Ectodermal cell (in vitro differentiated cells): ENCODE measurements around the gene CD81.

Source experiments
- H3K27ac ChIP-seq: 2 replicates; pipeline ENCODE4 v1.7.0; 2013; ENCODE audit warnings: mild to moderate bottlenecking, low read depth, low read length; ENCODE audit not compliant: insufficient read depth, poor library complexity, severe bottlenecking
- H3K27me3 ChIP-seq: 2 replicates; pipeline ENCODE4 v1.7.0; 2013; ENCODE audit warnings: mild to moderate bottlenecking, low read length; ENCODE audit not compliant: insufficient read depth, control insufficient read depth, poor library complexity, severe bottlenecking
- H3K36me3 ChIP-seq: one replicate; pipeline ENCODE4 v1.7.0; 2013; ENCODE audit warnings: low read length; ENCODE audit not compliant: control insufficient read depth, insufficient read depth
- H3K4me1 ChIP-seq: one replicate; pipeline ENCODE4 v1.7.0; 2013; ENCODE audit warnings: low read length; ENCODE audit not compliant: control insufficient read depth, insufficient read depth
- H3K4me3 ChIP-seq: 2 replicates; pipeline ENCODE4 v1.7.0; 2013; ENCODE audit warnings: low read depth, low read length, control low read depth; ENCODE audit not compliant: insufficient read depth
- H3K9me3 ChIP-seq: 2 replicates; pipeline ENCODE4 v1.7.0; 2013; ENCODE audit warnings: mild to moderate bottlenecking, low read length, moderate library complexity; ENCODE audit not compliant: control insufficient read depth
- WGBS, 2 experiments: methylation state at CpG; one replicate each; pipeline ENCODE4 v1.1.7; 2013; ENCODE audit warnings: missing lambda C conversion rate in 2 of 2; 5-methylcytosine and 5-hydroxymethylcytosine counted together

Gene CD81

GRCh38 chr11:2406451-2406850, 29.3 kb downstream of the CD81 start:
- H3K36me3 ChIP-seq, result peaks cover 14% of the 10 kb centered on the region
- no peak overlapping the region for H3K27ac ChIP-seq
- no peak overlapping the region for H3K4me3 ChIP-seq
- WGBS, 2 experiments, result 90 to 91% methylated on average over 14 of the region's 14 CpGs
- no peaks in the 10 kb centered on the region for H3K27me3 ChIP-seq
- peaks cover 5% of the 10 kb centered on the region for H3K4me1 ChIP-seq
- no peaks in the 10 kb centered on the region for H3K9me3 ChIP-seq

DNA sequence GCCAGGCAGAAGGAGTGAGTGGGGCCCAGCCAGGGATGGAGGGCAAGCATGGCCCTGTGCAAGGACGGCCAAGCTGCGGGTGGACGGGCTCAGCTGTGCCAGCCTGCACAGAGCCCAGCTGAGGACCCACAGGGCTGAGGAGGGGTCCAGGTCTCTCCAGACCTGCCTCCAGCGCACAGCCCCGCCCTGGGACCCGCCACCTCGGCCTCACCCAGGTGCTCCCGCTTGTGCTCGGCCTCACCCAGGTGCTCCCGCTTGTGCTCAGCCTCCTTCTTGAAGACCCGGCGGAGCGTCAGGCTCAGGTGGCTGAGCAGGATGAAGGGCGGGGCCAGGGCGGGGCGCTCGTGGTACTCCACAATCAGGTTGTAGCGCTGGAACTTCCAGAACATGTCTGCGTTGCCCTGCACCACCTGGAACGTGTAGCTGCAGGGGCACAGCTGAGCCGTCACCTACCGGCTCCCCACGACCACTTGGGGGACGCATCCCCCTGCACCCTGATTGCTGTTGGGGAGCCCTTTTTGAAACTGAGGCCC, 29.8 kb downstream of the CD81 start:
- Histone ChIP-seq H3K27me3 (no peaks in the 10 kb centered on the region), H3K9me3 (no peaks in the 10 kb centered on the region)

DNA sequence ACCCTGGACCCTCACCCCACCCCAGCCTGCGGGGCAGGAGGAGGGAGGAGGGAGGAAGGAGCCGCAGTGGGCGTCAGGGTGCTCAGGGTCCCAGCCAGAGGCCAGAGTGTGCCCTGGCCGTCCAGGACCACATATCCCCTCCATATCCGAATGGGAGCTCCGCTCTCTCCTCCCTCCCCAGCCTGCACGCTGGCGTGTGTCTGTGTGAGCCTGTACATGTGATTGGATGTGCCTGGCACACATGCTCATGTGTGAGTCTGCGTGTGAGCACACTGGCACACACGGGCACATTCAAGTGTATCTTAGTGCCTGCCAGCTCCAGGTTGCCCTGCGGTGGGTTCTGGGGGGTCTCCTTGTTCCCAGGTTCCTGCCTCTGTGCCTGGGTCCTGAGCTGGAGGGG, 31.6 kb downstream of the CD81 start:
- Histone ChIP-seq H3K27me3 (no peaks in the 10 kb centered on the region), H3K4me1 (no peaks in the 10 kb centered on the region), H3K36me3 (peaks cover under 1% of the 10 kb centered on the region), H3K4me3 (no peak overlapping the region), H3K9me3 (no peaks in the 10 kb centered on the region), H3K27ac (no peak overlapping the region)
- WGBS, 2 experiments, result 92% methylated on average over 11 of the region's 11 CpGs

More for the DNA sequence above, 29.8 kb downstream of the CD81 start:
- H3K4me3 ChIP-seq, result no peak overlapping the region
- no peak overlapping the region for H3K27ac ChIP-seq
- WGBS, 2 experiments, result 87 to 89% methylated on average over 24 of the region's 24 CpGs
- peaks cover 14% of the 10 kb centered on the region for H3K36me3 ChIP-seq
- H3K4me1 ChIP-seq, result peaks cover under 1% of the 10 kb centered on the region

DNA sequence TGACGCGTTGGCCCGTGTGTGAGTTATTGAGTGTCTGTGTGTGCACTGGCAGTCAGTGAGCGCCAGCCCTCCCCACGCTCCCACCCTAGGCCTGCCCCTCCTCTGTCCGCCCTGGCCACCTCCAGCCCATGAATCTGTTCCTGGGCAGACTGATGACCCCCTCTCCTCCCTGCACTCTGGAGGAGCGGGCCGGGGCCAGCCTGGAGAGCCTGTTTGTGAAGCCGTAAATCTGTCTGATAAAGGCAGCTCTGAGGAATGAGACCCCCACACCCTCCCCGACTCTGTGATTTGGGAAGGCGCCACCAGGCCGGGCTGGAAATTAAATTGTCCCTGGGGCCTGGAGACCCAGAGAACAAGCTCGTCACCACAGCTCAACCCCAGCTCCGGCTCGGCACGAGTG, 32.0 kb downstream of the CD81 start:
- 87 to 91% methylated on average over 16 of the region's 16 CpGs for WGBS, 2 experiments

GRCh38 chr11:2409611-2410468, 32.7 kb downstream of the CD81 start:
- H3K4me1 ChIP-seq, result no peaks in the 10 kb centered on the region
- 87 to 89% methylated on average over 42 of the region's 42 CpGs for WGBS, 2 experiments
- no peaks in the 10 kb centered on the region for H3K9me3 ChIP-seq
- H3K4me3 ChIP-seq, result no peak overlapping the region
- H3K27me3 ChIP-seq, result no peaks in the 10 kb centered on the region
- no peaks in the 10 kb centered on the region for H3K36me3 ChIP-seq
- no peak overlapping the region for H3K27ac ChIP-seq

More for the DNA sequence above, 32.0 kb downstream of the CD81 start:
- no peaks in the 10 kb centered on the region for H3K27me3 ChIP-seq
- no peak overlapping the region for H3K27ac ChIP-seq
- no peak overlapping the region for H3K4me3 ChIP-seq
- no peaks in the 10 kb centered on the region for H3K9me3 ChIP-seq
- no peaks in the 10 kb centered on the region for H3K36me3 ChIP-seq
- no peaks in the 10 kb centered on the region for H3K4me1 ChIP-seq

GRCh38 chr11:2410616-2411015, 33.5 kb downstream of the CD81 start:
- Histone ChIP-seq H3K9me3 (no peaks in the 10 kb centered on the region), H3K4me3 (no peak overlapping the region), H3K27me3 (no peaks in the 10 kb centered on the region), H3K27ac (no peak overlapping the region), H3K4me1 (no peaks in the 10 kb centered on the region), H3K36me3 (no peaks in the 10 kb centered on the region)
- WGBS, 2 experiments, result 91 to 92% methylated on average over 9 of the region's 9 CpGs

GRCh38 chr11:2411446-2412305, 34.6 kb downstream of the CD81 start:
- WGBS, 2 experiments, result 93 to 94% methylated on average over 30 of the region's 30 CpGs
- Histone ChIP-seq H3K9me3 (no peaks in the 10 kb centered on the region), H3K36me3 (no peaks in the 10 kb centered on the region), H3K27me3 (no peaks in the 10 kb centered on the region), H3K4me1 (no peaks in the 10 kb centered on the region), H3K4me3 (no peak overlapping the region), H3K27ac (no peak overlapping the region)

GRCh38 chr11:2412323-2412722, 35.2 kb downstream of the CD81 start:
- Histone ChIP-seq H3K9me3 (no peaks in the 10 kb centered on the region), H3K4me1 (no peaks in the 10 kb centered on the region), H3K27me3 (no peaks in the 10 kb centered on the region), H3K4me3 (no peak overlapping the region), H3K36me3 (no peaks in the 10 kb centered on the region), H3K27ac (no peak overlapping the region)
- WGBS, 2 experiments, result 92 to 93% methylated on average over 6 of the region's 6 CpGs

- H3K27me3 ChIP-seq, result no peaks in the 10 kb centered on the region
- WGBS, 2 experiments, result 91 to 92% methylated on average over 43 of the region's 43 CpGs
- H3K4me1 ChIP-seq, result no peaks in the 10 kb centered on the region
- no peaks in the 10 kb centered on the region for H3K9me3 ChIP-seq
- H3K4me3 ChIP-seq, result no peak overlapping the region
- H3K36me3 ChIP-seq, result no peaks in the 10 kb centered on the region
- H3K27ac ChIP-seq, result no peak overlapping the region
These were observed 36.9 kb downstream of the CD81 start for GRCh38 chr11:2413742-2414579.
